ENCODE data around the gene CHD9.
"Not testable (repeated sequence)": the region's sequence is repeated elsewhere in the genome, so short reads cannot be mapped to it uniquely, and the experiment has no call there.

CHD9 gene

GRCh38 chr16:53207810-53208752, 153.3 kb downstream of the CHD9 start:
- peak; percentile 60 for DNase-seq (ENCODE audit: low read depth)

- DNase-seq (ENCODE audit: low read depth): no peak
Measured at GRCh38 chr16:53209429-53209828, 154.6 kb downstream of the CHD9 start.

- DNase-seq (ENCODE audit: low read depth): no peak
Measured at GRCh38 chr16:53209877-53210276, 155.1 kb downstream of the CHD9 start.

- no peak for DNase-seq (ENCODE audit: low read depth)
Measured at GRCh38 chr16:53211253-53211652, 156.5 kb downstream of the CHD9 start.

GRCh38 chr16:53212893-53213223, 158.1 kb downstream of the CHD9 start:
- DNase-seq (ENCODE audit: low read depth): no peak

GRCh38 chr16:53213542-53213941, 158.8 kb downstream of the CHD9 start:
- no peak for DNase-seq (ENCODE audit: low read depth)

- DNase-seq (ENCODE audit: low read depth): no peak
Measured at GRCh38 chr16:53216798-53217197, 162.0 kb downstream of the CHD9 start.

- no peak for DNase-seq (ENCODE audit: low read depth)
Measured at GRCh38 chr16:53219371-53219770, 164.6 kb downstream of the CHD9 start.

GRCh38 chr16:53219795-53220454, 165.1 kb downstream of the CHD9 start:
- DNase-seq (ENCODE audit: low read depth): no peak

GRCh38 chr16:53220585-53220984, 165.8 kb downstream of the CHD9 start:
- DNase-seq (ENCODE audit: low read depth): no peak

- DNase-seq (ENCODE audit: low read depth): no peak
Measured at GRCh38 chr16:53224951-53225533, 170.3 kb downstream of the CHD9 start.

- no peak for DNase-seq (ENCODE audit: low read depth)
Measured at GRCh38 chr16:53232826-53233529, 178.2 kb downstream of the CHD9 start.

- no peak for DNase-seq (ENCODE audit: low read depth)
Measured at GRCh38 chr16:53234836-53235235, 180.0 kb downstream of the CHD9 start.

GRCh38 chr16:53235851-53236250, 181.1 kb downstream of the CHD9 start:
- no peak for DNase-seq (ENCODE audit: low read depth)

- DNase-seq (ENCODE audit: low read depth): no peak
Measured at GRCh38 chr16:53249331-53249730, 194.5 kb downstream of the CHD9 start.

GRCh38 chr16:53257001-53257400, 202.2 kb downstream of the CHD9 start:
- no peak for DNase-seq (ENCODE audit: low read depth)

GRCh38 chr16:53258809-53259208, 204.0 kb downstream of the CHD9 start:
- DNase-seq (ENCODE audit: low read depth): no peak

GRCh38 chr16:53261276-53261675, 206.5 kb downstream of the CHD9 start:
- DNase-seq (ENCODE audit: low read depth): no peak

- DNase-seq (ENCODE audit: low read depth): no peak
Measured at GRCh38 chr16:53262645-53263044, 207.9 kb downstream of the CHD9 start.

- no peak for DNase-seq (ENCODE audit: low read depth)
Measured at GRCh38 chr16:53266156-53266555, 211.4 kb downstream of the CHD9 start.

- DNase-seq (ENCODE audit: low read depth): not testable (repeated sequence)
Measured at GRCh38 chr16:53278498-53278897, 223.7 kb downstream of the CHD9 start.

GRCh38 chr16:53281280-53281679, 226.5 kb downstream of the CHD9 start:
- no peak for DNase-seq (ENCODE audit: low read depth)

Data from CMK (cell line).